ENCODE measurements around the gene JTB.
A peak's percentile ranks its signal among the peaks of the same experiment; 100 is the strongest.
"Not testable (repeated sequence)": the region's sequence is repeated elsewhere in the genome, so short reads cannot be mapped to it uniquely, and the experiment has no call there.

The JTB gene

DNA sequence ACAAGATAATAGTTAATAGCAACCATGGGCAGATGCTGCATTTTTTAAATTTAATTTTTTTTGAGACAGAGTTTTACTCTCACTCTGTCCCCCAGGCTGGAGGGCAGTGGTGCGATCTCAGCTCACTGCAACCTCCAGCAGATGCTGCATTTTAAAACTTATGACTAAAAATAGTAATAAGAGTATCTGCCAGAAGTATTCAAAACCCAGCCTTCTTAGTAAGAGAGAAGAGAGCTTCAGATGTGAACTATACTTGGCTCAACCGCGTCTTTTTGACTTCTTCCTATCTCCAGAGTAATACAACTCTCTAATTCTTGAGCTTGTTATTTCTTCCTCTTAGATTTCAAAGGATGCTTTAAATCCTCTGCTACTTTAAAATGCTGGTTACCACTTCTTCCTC is 17.7 kb upstream of the JTB start:
- H3K27me3 ChIP-seq (ENCODE audit: control insufficient read depth in 5 of 5, insufficient read depth in 4 of 5, low read length in 5 of 5): no peaks in the 10 kb centered on the region
- no peak overlapping the region for H3K27ac ChIP-seq (ENCODE audit: low read depth, low read length)
- H3K9ac ChIP-seq (ENCODE audit: low read length in 5 of 5): no peak overlapping the region
- no peaks in the 10 kb centered on the region for H3K9me3 ChIP-seq (ENCODE audit: control insufficient read depth in 5 of 5, low read length in 5 of 5)
- H3K36me3 ChIP-seq (ENCODE audit: control insufficient read depth in 5 of 5, insufficient read depth in 5 of 5, low read length in 5 of 5): peaks cover 11 to 39% (median 24%) of the 10 kb centered on the region in 5 donors
- H3K4me3 ChIP-seq (ENCODE audit: low read depth in 1 of 5, low read length in 5 of 5): no peak overlapping the region
- peaks cover 2 to 22% (median 20%) of the 10 kb centered on the region in 5 donors for H3K4me1 ChIP-seq (ENCODE audit: control insufficient read depth in 5 of 5, insufficient read depth in 5 of 5, low read length in 5 of 5)

DNA sequence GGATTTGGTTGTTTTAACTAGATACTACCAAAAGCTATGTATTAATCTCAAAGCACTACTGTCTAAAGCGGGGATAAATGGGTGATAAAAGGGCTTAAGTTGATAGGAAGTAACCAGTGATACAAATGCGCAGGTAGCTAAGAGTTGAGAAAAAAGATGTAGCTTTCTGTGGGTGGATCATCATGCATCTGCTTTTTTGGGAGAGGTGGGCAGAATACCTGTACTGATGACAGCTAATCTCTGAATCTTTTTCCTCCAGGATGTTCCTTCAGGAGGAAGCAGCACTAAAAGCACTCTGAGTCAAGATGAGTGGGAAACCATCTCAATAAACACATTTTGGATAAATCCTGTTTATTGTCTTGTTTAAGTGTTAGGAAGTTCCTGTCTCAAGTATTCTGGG is 14.3 kb upstream of the JTB start:
- H3K27ac ChIP-seq (ENCODE audit: low read depth, low read length): peak overlapping the region; percentile 95
- peaks cover 3 to 24% (median 23%) of the 10 kb centered on the region in 5 donors for H3K4me1 ChIP-seq (ENCODE audit: control insufficient read depth in 5 of 5, insufficient read depth in 5 of 5, low read length in 5 of 5)
- H3K9me3 ChIP-seq (ENCODE audit: control insufficient read depth in 5 of 5, low read length in 5 of 5): no peaks in the 10 kb centered on the region
- H3K36me3 ChIP-seq (ENCODE audit: control insufficient read depth in 5 of 5, insufficient read depth in 5 of 5, low read length in 5 of 5): peaks cover 11 to 39% (median 24%) of the 10 kb centered on the region in 5 donors
- peak overlapping the region in 4 of 5 donors; percentile 93 to 99 (median 96) for H3K9ac ChIP-seq (ENCODE audit: low read length in 5 of 5)
- peak overlapping the region; percentile 95 to 100 (median 99) for H3K4me3 ChIP-seq (ENCODE audit: low read depth in 1 of 5, low read length in 5 of 5)
- H3K27me3 ChIP-seq (ENCODE audit: control insufficient read depth in 5 of 5, insufficient read depth in 4 of 5, low read length in 5 of 5): no peaks in the 10 kb centered on the region

DNA sequence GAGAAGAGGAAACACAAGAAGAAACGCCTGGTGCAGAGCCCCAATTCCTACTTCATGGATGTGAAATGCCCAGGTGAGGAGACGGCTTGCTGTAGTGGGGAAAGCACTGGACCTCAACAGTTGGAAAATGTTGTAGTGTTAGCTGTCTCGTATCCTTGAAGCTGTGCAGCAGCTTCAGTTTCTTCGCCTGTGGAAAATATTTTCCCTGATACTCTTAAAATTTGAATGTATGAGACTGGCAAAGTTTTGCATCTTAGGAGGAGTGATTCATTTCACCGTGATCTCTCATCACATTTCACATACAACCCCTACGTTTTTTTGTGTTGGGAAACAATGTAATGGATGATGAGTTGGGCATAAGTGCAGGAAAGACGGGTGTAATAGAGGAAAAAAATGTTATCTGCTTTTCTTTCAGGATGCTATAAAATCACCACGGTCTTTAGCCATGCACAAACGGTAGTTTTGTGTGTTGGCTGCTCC is 13.7 kb upstream of the JTB start:
- no peaks in the 10 kb centered on the region for H3K9me3 ChIP-seq (ENCODE audit: control insufficient read depth in 5 of 5, low read length in 5 of 5)
- peak overlapping the region; percentile 95 to 100 (median 99) for H3K4me3 ChIP-seq (ENCODE audit: low read depth in 1 of 5, low read length in 5 of 5)
- H3K36me3 ChIP-seq (ENCODE audit: control insufficient read depth in 5 of 5, insufficient read depth in 5 of 5, low read length in 5 of 5): peaks cover 11 to 38% (median 24%) of the 10 kb centered on the region in 5 donors
- H3K27me3 ChIP-seq (ENCODE audit: control insufficient read depth in 5 of 5, insufficient read depth in 4 of 5, low read length in 5 of 5): no peaks in the 10 kb centered on the region
- H3K27ac ChIP-seq (ENCODE audit: low read depth, low read length): peak overlapping the region; percentile 95
- peaks cover 3 to 30% (median 27%) of the 10 kb centered on the region in 5 donors for H3K4me1 ChIP-seq (ENCODE audit: control insufficient read depth in 5 of 5, insufficient read depth in 5 of 5, low read length in 5 of 5)
- H3K9ac ChIP-seq (ENCODE audit: low read length in 5 of 5): peak overlapping the region; percentile 91 to 99 (median 95)

DNA sequence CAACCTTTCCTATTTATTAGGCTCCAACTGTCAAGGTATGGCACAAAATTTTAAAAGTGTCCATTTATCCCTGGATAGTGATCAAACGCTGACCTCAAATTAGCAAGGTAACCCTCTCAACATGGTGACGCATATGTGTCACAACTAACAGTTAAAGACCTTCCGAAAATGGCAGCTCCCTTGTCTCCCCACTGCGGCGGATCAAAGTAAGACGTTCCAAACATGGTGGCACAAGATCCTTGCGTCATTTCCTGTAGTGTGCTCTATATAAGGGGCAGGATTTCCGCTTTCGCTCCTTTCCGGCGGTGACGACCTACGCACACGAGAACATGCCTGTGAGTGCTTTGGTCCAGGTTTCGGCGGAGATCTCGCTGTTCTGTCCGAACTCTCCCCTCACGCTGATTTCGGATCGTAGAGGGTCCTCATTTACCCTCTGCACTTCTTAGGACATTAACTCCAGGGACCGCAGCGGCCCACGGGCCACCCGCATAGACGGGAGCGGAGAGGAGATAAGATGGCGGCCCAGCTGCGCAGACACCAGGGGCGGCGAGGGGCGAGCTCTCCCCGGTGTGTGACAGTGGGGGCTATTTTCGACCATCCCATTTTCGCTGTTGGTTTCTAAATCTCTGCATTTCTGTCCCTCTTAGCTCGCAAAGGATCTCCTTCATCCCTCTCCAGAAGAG is 13.1 kb upstream of the JTB start, which contains the start of gene RPS27:
Gene RPS27 (plus strand): TSS at position 295 of the 683 bp plus-strand sequence. CDS start 35 bp downstream, at position 330.
- Histone ChIP-seq H3K4me1 (ENCODE audit: control insufficient read depth in 5 of 5, insufficient read depth in 5 of 5, low read length in 5 of 5) (peaks cover 3 to 33% (median 30%) of the 10 kb centered on the region in 5 donors), H3K9ac (ENCODE audit: low read length in 5 of 5) (peak within 1 kb of the TSS; percentile 91 to 99 (median 95)), H3K36me3 (ENCODE audit: control insufficient read depth in 5 of 5, insufficient read depth in 5 of 5, low read length in 5 of 5) (peaks cover 11 to 34% (median 23%) of the 10 kb centered on the region in 5 donors), H3K4me3 (ENCODE audit: low read depth in 1 of 5, low read length in 5 of 5) (peak within 1 kb of the TSS; percentile 95 to 100 (median 99)), H3K27ac (ENCODE audit: low read depth, low read length) (peak within 1 kb of the TSS; percentile 95), H3K9me3 (ENCODE audit: control insufficient read depth in 5 of 5, low read length in 5 of 5) (no peaks in the 10 kb centered on the region), H3K27me3 (ENCODE audit: control insufficient read depth in 5 of 5, insufficient read depth in 4 of 5, low read length in 5 of 5) (no peaks in the 10 kb centered on the region)

DNA sequence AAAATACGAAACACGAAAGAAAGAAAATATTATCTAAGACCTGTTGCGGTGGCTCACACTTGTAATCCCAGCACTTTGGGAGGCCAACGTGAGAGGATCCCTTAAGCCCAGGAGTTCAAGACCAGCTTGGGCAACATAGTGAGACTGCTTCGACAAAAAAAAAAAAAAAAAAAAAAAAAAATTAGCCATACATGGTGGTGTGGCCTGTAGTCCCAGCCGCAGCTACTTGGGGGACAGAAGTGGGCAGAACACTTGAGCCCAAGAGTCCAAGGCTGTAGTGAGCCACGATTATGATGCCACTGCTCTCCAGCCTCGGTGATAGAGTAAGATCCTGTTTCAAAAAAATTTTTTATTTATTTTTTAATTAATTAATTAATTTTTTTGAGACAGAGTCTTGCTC is 10.1 kb upstream of the JTB start:
- peaks cover 8 to 45% (median 40%) of the 10 kb centered on the region in 5 donors for H3K4me1 ChIP-seq (ENCODE audit: control insufficient read depth in 5 of 5, insufficient read depth in 5 of 5, low read length in 5 of 5)
- no peaks in the 10 kb centered on the region for H3K27me3 ChIP-seq (ENCODE audit: control insufficient read depth in 5 of 5, insufficient read depth in 4 of 5, low read length in 5 of 5)
- H3K27ac ChIP-seq (ENCODE audit: low read depth, low read length): no peak overlapping the region
- peaks cover 7 to 15% (median 10%) of the 10 kb centered on the region in 5 donors for H3K36me3 ChIP-seq (ENCODE audit: control insufficient read depth in 5 of 5, insufficient read depth in 5 of 5, low read length in 5 of 5)
- H3K9me3 ChIP-seq (ENCODE audit: control insufficient read depth in 5 of 5, low read length in 5 of 5): no peaks in the 10 kb centered on the region
- no peak overlapping the region for H3K4me3 ChIP-seq (ENCODE audit: low read depth in 1 of 5, low read length in 5 of 5)
- no peak overlapping the region for H3K9ac ChIP-seq (ENCODE audit: low read length in 5 of 5)

DNA sequence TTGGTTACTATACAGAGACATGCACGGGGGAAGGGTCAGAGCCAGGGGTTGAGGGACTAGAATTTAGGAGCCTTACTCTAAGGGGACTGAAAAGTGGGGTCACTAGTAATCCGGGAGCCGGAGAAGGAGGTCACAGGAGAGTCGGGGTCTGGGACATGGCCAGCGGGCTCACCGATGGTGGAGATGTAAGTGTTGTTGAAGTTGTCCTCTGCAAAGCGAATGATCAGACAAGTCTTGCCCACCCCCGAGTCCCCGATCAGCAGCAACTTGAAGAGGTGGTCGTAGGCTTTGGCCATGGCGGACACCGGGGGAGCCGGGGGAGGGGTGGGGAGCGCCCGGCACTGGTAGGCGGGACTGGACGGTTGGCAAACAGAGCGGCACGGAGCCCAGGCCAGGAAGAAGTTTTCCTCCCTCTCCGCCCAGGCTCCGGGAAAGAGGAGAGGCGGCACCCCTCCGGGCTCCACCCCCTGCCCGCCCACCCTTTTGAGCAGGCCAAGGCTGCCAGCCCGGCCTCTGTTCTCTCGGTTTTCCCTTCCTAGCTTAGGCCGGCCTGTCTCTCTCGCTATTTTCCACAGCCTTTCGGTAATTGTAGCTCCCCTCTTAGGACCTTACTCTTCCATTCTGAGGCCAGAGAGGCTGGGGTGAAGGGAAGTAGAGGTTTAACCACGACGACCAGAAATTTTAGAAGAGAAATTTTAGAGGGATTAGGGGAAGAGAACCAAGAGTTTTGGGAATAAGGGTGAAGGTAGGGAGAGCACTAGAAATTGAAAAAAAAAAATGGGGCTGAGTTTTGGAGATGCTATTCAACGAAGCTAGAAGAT is 8.7 kb upstream of the JTB start, which contains the start of gene RAB13:
Gene RAB13 (minus strand): TSS at position 399 of the 821 bp plus-strand sequence. CDS start 103 bp downstream, at position 296.
- H3K9ac ChIP-seq (ENCODE audit: low read length in 5 of 5): peak within 1 kb of the TSS; percentile 22 to 93 (median 90)
- peaks cover 0 to 15% (median 9%) of the 10 kb centered on the region in 5 donors for H3K36me3 ChIP-seq (ENCODE audit: control insufficient read depth in 5 of 5, insufficient read depth in 5 of 5, low read length in 5 of 5)
- H3K27ac ChIP-seq (ENCODE audit: low read depth, low read length): peak within 1 kb of the TSS; percentile 91
- no peaks in the 10 kb centered on the region for H3K27me3 ChIP-seq (ENCODE audit: control insufficient read depth in 5 of 5, insufficient read depth in 4 of 5, low read length in 5 of 5)
- H3K4me3 ChIP-seq (ENCODE audit: low read depth in 1 of 5, low read length in 5 of 5): peak within 1 kb of the TSS; percentile 74 to 93 (median 80)
- H3K9me3 ChIP-seq (ENCODE audit: control insufficient read depth in 5 of 5, low read length in 5 of 5): no peaks in the 10 kb centered on the region
- H3K4me1 ChIP-seq (ENCODE audit: control insufficient read depth in 5 of 5, insufficient read depth in 5 of 5, low read length in 5 of 5): peaks cover 6 to 34% (median 27%) of the 10 kb centered on the region in 5 donors

DNA sequence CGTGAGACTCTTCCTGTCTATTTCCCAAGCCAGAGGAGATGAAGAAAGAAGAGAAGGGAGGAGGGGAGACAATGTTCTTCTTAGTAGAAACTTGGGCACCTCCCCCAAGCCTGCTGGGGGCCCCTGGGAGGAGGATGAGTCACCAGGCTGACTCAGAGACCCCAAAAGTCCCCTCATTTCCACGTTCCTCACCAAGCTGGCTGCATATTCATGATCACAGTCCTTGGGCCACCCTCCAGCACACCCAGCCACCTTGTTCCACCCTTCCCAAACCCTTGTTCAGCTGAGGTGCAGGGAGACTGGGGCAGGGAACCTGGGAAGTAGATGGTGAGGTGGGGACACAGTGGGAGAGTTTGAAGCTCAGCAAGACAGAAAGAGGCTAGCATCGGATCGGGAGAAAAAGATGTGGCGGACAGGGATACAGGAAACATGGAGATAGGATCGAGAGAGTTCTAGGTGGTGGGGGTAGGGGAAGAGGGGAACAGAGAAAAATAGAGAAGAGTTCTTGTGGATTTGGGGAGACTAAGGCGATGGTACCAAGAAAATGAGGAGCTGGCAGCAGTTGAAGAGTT is 8.0 kb upstream of the JTB start:
- Histone ChIP-seq H3K4me1 (ENCODE audit: control insufficient read depth in 5 of 5, insufficient read depth in 5 of 5, low read length in 5 of 5) (peaks cover 6 to 40% (median 24%) of the 10 kb centered on the region in 5 donors), H3K27me3 (ENCODE audit: control insufficient read depth in 5 of 5, insufficient read depth in 4 of 5, low read length in 5 of 5) (no peaks in the 10 kb centered on the region), H3K9ac (ENCODE audit: low read length in 5 of 5) (peak overlapping the region; percentile 21 to 93 (median 86)), H3K9me3 (ENCODE audit: control insufficient read depth in 5 of 5, low read length in 5 of 5) (no peaks in the 10 kb centered on the region), H3K4me3 (ENCODE audit: low read depth in 1 of 5, low read length in 5 of 5) (peak overlapping the region; percentile 74 to 93 (median 80)), H3K36me3 (ENCODE audit: control insufficient read depth in 5 of 5, insufficient read depth in 5 of 5, low read length in 5 of 5) (peaks cover 0 to 15% (median 10%) of the 10 kb centered on the region in 5 donors), H3K27ac (ENCODE audit: low read depth, low read length) (peak overlapping the region; percentile 91)

DNA sequence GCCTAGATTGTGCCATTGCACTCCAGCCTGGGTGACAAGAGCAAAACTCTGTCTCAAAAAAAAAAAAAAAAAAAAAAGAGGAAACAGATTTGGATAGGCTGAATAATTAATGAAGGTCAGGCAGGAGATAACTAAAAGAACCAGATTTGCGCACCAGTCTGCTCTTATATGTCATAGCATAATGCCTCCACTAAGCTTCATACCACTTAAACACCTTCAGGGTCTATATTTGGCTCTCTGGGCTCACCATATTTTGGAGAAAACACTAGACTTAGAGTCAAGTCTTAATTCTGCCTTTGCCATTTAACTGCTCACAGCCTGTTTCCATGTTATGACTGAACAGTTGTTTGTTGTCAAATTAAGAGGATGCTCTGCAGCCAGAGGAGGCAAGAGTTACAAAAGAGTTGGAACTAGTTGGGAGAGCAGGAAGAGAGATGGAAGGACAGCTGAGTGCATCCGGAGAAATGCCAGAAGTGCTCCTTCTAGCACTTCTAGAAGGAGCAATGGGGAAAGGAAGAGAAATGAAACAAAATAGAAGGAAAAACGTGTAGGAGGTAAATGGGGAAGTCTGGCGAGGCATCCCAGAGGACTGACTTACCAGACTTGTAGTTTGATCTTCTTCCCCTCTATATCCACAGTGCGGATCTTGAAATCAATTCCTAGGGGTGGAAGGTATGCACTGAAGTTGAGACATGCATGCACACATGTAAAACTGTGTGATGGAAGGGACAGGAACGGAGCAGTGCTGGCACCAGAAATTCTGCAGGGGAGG is 6.8 kb upstream of the JTB start:
- H3K4me3 ChIP-seq (ENCODE audit: low read depth in 1 of 5, low read length in 5 of 5): peak overlapping the region in 3 of 5 donors; percentile 79 to 81 (median 80)
- peak overlapping the region; percentile 91 for H3K27ac ChIP-seq (ENCODE audit: low read depth, low read length)
- peak overlapping the region in 4 of 5 donors; percentile 44 to 90 (median 64) for H3K9ac ChIP-seq (ENCODE audit: low read length in 5 of 5)

DNA sequence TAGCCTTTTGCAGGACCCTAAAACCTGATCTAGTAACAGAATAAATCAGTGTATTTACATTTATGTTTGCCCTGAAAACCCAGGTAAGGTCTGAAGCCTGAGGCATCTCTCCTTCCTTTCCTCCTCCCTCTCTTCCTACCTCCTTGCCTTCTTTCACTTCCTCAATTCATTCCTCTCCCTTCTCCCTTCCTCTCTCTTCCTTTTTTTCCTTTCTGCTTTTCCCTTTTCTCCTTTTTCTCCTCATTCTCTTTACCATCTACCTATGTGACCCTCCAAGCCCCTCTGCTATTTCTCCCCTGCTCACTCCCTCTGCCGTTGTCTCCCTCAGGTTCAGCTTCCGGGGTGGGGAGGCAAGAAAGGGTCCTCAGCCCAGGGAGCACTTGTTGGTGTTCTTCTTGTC is 4.3 kb upstream of the JTB start:
- H3K9me3 ChIP-seq (ENCODE audit: control insufficient read depth in 5 of 5, low read length in 5 of 5); H3K4me3 ChIP-seq (ENCODE audit: low read depth in 1 of 5, low read length in 5 of 5); H3K27me3 ChIP-seq (ENCODE audit: control insufficient read depth in 5 of 5, insufficient read depth in 4 of 5, low read length in 5 of 5); H3K27ac ChIP-seq (ENCODE audit: low read depth, low read length); H3K9ac ChIP-seq (ENCODE audit: low read length in 5 of 5): not testable (repeated sequence)
- H3K36me3 ChIP-seq (ENCODE audit: control insufficient read depth in 5 of 5, insufficient read depth in 5 of 5, low read length in 5 of 5): peaks cover 0 to 15% (median 10%) of the 10 kb centered on the region in 5 donors
- peaks cover 4 to 46% (median 34%) of the 10 kb centered on the region in 5 donors for H3K4me1 ChIP-seq (ENCODE audit: control insufficient read depth in 5 of 5, insufficient read depth in 5 of 5, low read length in 5 of 5)

More for the DNA sequence above, 6.8 kb upstream of the JTB start:
- Histone ChIP-seq H3K36me3 (ENCODE audit: control insufficient read depth in 5 of 5, insufficient read depth in 5 of 5, low read length in 5 of 5) (peaks cover 0 to 15% (median 10%) of the 10 kb centered on the region in 5 donors), H3K4me1 (ENCODE audit: control insufficient read depth in 5 of 5, insufficient read depth in 5 of 5, low read length in 5 of 5) (peaks cover 6 to 37% (median 23%) of the 10 kb centered on the region in 5 donors), H3K9me3 (ENCODE audit: control insufficient read depth in 5 of 5, low read length in 5 of 5) (no peaks in the 10 kb centered on the region), H3K27me3 (ENCODE audit: control insufficient read depth in 5 of 5, insufficient read depth in 4 of 5, low read length in 5 of 5) (no peaks in the 10 kb centered on the region)
